ENCODE data around the gene GREB1L. TPM values are rescaled to one million over a fixed set of nuclear protein-coding genes. Genes with fewer than 3 reads are reported as not detected.

GREB1L gene
- polyA plus RNA-seq, 2 of the 4 experiments (the other 2 are of a cell fraction), result 1.4 to 2.8 TPM

- POLR2A ChIA-PET, result no interaction called here
- Histone ChIP-seq H3K4me3 (no peak overlapping the region), H3K9me3 (no peaks in the 10 kb centered on the region), H3K4me1 (no peaks in the 10 kb centered on the region), H3K27ac (no peak overlapping the region), H3K4me2 (no peak overlapping the region)
- no peak for TF ChIP-seq CHD2 (IDR thresholded peaks at IDR 0.05; ENCODE audit: low read length, partially characterized antibody)
- TF ChIP-seq HOXB13 (CRISPR knock-in tag; IDR thresholded peaks at IDR 0.05; ENCODE audit: low read depth), result no peak
- ATAC-seq (no peak), FAIRE-seq (no peak), DNase-seq (ENCODE audit: low read depth in 1 of 2, low spot score in 1 of 2) (no peak)
- CTCF ChIA-PET, result interaction anchor here (1.1 kb wide), 1 partner anchor 12 kb away, joined by 4 read pairs; no protein-coding TSS in a partner anchor
These were observed 215.1 kb downstream of the GREB1L start for GRCh38 chr18:21457179-21457535.

GRCh38 chr18:21458310-21458709, 216.3 kb downstream of the GREB1L start:
- CTCF ChIA-PET, result interaction anchor here (0.7 to 1.1 kb wide), 2 partner anchors 13 to 65 kb away, joined by 3 to 4 read pairs; no protein-coding TSS in a partner anchor
- no peaks in the 10 kb centered on the region for H3K9me3 ChIP-seq
- H3K27ac ChIP-seq, result no peak overlapping the region
- FAIRE-seq, result no peak
- TF ChIP-seq ATOH8 (CRISPR knock-in tag; IDR thresholded peaks at IDR 0.05; ENCODE audit: low read depth) (no peak), HOXA7 (CRISPR knock-in tag; IDR thresholded peaks at IDR 0.05) (no peak), RFX5 (IDR thresholded peaks at IDR 0.05) (no peak), SMC3 (IDR thresholded peaks at IDR 0.05) (no peak), PHF8 (IDR thresholded peaks at IDR 0.05; ENCODE audit: borderline replicate concordance, low read depth) (no peak), FOXS1 (CRISPR knock-in tag; IDR thresholded peaks at IDR 0.05) (no peak), ELK1 (IDR thresholded peaks at IDR 0.05; ENCODE audit: low read depth, low read length) (no peak), CHD2 (IDR thresholded peaks at IDR 0.05; ENCODE audit: low read length, partially characterized antibody) (no peak), ZC3H11A (IDR thresholded peaks at IDR 0.05) (no peak), REST (IDR thresholded peaks at IDR 0.05) (no peak), KDM1A (IDR thresholded peaks at IDR 0.05; ENCODE audit: low read depth) (no peak), CBX2 (IDR thresholded peaks at IDR 0.05; ENCODE audit: borderline replicate concordance, low read depth) (no peak), HDAC2 (IDR thresholded peaks at IDR 0.05) (no peak), RAD21 (conservative IDR thresholded peaks at IDR 0.05 in 1 of 2, IDR thresholded peaks at IDR 0.05 in 1 of 2) (no peak), EP300 (IDR thresholded peaks at IDR 0.05) (no peak), HOXB5 (CRISPR knock-in tag; IDR thresholded peaks at IDR 0.05) (no peak)
- no peak overlapping the region for H3K4me3 ChIP-seq
- POLR2A ChIA-PET, result no interaction called here
- no peaks in the 10 kb centered on the region for H3K4me1 ChIP-seq
- no peak for DNase-seq (ENCODE audit: low read depth in 1 of 2, low spot score in 1 of 2)
- WGBS (ENCODE audit: missing lambda C conversion rate), result 68% methylated on average over 1 of the region's 1 CpG
- H3K4me2 ChIP-seq, result no peak overlapping the region
- no peak for ATAC-seq

- ATAC-seq (no peak), FAIRE-seq (no peak), DNase-seq (ENCODE audit: low read depth in 1 of 2, low spot score in 1 of 2) (no peak)
- no peaks in the 10 kb centered on the region for H3K9me3 ChIP-seq
- H3K27ac ChIP-seq, result no peak overlapping the region
- H3K4me1 ChIP-seq, result no peaks in the 10 kb centered on the region
- no peak for TF ChIP-seq PHF8 (IDR thresholded peaks at IDR 0.05; ENCODE audit: borderline replicate concordance, low read depth)
- TF ChIP-seq CHD4 (IDR thresholded peaks at IDR 0.05; ENCODE audit: borderline replicate concordance), result no peak
- no peak for TF ChIP-seq NFE2L2 (conservative IDR thresholded peaks at IDR 0.05; ENCODE audit: low read length)
- no peak overlapping the region for H3K4me3 ChIP-seq
- WGBS (ENCODE audit: missing lambda C conversion rate), result 81% methylated on average over 6 of the region's 6 CpGs
- no peak overlapping the region for H3K4me2 ChIP-seq
- POLR2A ChIA-PET, result no interaction called here
- CTCF ChIA-PET, result interaction anchor here (0.6 to 1.4 kb wide), 2 partner anchors 14 to 123 kb away, joined by 4 to 5 read pairs; no protein-coding TSS in a partner anchor
These were observed 216.8 kb downstream of the GREB1L start for GRCh38 chr18:21458788-21459187.

All from A549 (cell line).